IPS DF 4.7 (cell line): ENCODE measurements around the gene RAB34.

Experiments
- DNase-seq: peaks from one replicate; pipeline ENCODE4 v3.0.0-alpha.2; 2013; ENCODE audit warnings: low spot score; ENCODE audit errors: extremely low read depth

RAB34 gene, protein sequence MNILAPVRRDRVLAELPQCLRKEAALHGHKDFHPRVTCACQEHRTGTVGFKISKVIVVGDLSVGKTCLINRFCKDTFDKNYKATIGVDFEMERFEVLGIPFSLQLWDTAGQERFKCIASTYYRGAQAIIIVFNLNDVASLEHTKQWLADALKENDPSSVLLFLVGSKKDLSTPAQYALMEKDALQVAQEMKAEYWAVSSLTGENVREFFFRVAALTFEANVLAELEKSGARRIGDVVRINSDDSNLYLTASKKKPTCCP

DNA sequence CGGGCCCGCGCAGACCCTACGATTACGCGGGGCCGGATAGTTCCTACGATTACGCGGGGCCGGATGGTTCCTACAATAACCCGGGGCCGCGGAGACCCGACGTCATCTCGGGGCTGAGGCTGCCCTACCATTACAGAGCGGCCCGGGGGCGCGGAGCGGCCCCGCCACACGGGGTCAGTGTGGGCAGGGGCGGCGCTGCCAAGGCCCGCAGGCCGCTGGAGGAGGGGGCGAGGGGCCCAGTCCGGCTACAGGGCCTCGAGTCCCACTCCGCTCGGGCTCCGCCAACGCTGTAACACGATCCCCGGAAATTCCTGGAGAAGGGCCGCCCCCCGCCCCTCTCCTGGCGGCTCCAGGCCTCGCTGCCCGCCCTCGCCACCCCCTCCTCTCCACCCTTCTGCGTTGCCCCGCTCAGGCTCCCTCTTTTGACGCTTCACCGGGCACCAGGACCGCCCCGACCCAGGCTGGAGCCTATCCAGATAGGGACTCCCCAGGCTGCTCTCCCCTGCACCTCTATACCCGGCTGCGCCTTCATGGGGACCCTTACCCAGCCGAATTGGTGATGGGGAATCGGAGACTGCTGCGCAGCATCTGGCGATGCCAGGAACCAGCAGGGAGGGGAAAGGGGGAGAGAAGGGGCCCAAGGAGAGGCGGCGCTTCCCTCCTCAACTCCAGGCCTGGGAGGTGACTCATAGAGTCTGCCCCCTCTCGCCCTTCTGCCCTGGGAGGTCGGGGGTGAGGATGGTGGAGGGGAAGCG, at the start of gene RAB34:
TSS of gene RAB34 (minus strand) at position 291 of the 755 bp plus-strand sequence. CDS start 602 bp downstream, outside the sequence.
- DNase-seq = no peak

DNA sequence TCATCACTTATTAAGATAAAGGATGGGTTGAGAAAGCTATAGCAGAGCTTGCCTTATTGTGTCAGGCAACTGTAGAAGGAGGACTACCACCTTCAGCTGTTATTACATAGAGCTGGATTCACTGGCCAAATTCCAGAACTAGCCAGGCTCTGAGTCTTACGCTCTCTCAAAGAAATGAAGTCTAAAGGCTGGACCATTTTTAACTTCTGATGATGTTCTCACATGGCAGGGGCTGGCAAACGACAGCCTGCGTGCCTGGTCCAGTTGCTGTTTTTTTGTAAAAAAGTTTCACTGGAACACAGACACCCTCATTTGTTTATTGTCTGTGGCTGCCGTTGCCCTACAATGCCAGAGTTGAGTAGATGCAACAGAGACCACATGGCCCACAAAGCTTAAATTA, 47.4 kb upstream of the RAB34 start:
- no peak for DNase-seq

DNA sequence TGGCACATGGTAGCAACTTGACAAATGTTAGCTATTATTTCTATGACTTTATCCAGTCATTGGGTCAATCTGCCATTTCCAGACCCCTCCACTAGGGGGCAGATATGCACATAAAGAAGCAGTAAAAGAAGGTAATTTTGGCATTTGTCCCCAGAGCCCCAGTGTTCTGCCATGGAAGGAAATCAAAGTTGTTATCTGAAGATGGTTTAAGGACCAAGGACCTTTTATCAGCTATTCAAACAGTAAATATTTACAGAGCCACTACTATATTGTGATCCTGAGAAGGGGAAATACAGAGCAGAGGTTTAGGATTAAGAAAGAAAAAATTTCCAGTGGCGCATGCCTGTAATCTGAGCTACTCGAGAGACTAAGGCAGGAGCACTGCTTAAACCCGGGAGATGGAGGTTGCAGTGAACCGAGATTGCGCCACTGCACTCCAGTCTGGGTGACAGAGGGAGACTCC, 46.2 kb upstream of the RAB34 start:
- no peak for DNase-seq

DNA sequence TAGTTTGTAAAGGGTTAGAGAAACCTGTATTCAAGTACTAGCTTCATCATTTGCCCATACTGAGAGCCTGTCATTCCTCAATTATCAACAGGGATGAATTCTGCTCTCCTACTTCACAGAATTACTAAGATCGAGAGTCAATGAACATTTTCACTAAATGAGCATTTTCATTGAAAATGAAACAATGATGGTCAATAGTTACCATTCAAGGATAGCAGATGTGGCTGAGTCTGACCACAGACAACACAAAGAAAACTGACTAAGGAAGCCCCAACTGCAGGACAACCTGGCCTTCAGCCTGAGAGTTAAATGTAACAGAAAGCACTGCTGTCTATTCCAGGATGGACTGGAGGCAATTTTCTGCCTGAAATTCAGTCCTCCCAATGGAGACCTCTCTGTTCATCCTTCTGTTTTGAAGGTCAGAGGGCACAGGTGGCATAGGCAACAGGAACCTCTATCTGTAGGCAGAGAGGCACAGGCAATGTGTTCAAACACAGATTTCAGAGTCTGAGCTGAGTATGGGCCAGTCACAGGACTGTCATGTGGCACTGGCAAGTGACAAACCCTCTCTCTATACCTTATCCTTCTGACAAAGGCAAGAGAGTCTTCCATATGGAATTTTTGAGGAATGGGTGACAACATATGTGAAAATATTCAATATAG, 45.6 kb upstream of the RAB34 start:
- DNase-seq = no peak

DNA sequence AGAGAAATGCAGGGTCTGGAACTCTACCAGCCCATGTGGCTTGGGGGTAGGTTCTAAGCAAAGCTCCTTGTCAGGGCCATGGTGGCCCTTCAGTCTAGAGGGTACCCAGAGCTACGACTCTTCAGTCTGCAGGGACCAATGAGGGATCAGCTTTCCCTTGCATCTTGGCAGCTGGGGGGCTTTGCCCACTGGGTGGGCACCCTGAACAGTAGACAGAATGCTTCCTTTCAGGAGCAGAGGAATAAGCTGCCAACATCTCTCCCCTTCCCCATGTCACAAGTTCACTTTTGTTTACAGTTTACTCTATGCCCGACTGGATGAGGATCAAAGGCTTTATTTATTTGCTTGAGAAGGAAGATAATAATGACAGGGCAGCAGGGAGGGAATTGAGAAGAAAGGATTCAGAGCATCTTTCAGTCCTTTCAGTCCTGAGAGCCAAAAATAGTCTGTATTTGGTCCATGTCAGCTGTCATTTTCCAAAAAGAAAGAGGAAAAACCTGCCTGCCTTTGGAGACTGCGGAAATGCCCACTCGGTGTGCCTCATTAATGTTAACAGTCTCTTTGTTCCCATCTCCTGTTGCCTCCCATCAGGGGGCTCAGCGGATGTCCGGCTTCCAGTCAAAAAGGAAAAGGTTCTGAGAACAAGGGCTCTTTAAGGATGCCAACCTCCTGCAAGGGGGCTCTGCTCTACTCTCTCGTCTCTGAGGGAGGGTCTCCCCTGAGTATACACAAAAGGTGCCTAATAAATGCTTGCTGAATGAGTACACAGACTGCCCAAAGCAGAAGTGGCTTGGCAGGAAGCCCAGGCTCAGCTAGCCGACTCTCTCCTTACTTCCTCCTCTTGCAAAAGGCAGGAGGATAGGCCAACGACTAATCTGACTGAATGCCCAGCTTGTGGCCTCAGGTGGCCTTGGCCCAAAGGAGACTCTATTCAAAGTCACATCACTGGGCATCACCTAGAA, 43.2 kb upstream of the RAB34 start:
- peak; percentile 94 for DNase-seq

DNA sequence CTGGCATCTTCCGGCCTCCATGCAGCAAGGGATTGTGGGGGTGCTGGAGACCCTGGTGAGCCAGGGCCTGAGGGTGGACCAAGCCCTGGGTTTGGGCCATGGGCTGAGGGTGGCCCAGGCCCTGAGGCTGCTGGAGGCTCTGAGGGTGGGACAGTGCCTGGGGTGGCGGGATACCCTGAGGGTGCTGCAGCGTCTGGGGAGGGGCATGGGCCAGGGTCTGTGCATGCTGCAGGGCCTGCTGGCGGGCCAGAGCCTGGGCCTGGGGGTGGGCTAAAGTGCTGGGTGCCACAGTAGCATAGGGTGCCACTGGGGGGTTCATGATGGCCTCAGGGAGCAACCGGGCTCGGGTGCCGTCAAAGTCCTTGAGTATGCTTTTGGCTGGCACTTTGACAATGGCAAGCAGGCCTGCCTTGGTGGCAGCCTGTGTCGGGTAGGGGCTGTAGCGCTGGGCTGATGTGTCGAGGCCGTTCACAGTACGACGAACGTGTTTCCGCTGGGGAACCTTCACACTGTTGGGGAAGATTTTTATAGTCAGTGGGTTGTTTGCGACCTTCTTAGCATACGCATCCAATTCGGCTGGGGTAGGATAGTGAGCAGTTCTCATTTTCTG, 41.7 kb upstream of the RAB34 start:
- DNase-seq = no peak

DNA sequence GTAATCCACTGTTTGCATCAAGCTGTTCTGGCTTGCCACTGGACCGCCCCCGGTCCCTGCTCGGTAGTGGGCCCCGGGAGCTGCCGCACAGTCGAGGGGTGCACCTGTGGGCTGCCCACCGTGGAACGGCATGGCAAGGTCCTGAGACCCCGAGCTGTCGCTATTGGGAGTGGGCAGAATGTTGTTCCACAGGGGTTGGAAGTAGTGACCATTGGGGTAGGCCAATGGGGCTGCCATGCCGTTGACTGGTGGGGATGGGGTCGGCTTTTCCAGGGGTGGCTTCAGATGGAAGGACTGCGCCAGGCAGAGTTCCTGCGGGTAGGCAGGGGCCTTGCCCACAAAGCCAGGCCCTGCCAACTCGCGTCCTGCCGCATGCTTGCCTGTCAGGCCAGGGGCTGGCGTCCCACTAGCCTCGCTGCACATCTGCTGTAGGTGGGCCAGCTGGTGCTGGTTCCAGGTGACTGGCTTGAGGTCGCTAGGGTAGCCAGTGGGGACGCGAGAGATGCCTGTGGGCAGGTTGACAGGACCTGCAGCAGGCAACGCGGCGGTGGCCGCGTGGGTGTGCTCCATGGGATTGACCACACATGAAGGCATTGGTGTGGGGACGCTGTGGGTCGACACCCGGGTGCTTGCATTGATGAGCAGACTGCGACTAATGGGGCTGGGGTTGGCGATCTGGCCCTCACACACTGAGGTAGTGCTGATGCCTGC, 40.9 kb upstream of the RAB34 start:
- no peak for DNase-seq

DNA sequence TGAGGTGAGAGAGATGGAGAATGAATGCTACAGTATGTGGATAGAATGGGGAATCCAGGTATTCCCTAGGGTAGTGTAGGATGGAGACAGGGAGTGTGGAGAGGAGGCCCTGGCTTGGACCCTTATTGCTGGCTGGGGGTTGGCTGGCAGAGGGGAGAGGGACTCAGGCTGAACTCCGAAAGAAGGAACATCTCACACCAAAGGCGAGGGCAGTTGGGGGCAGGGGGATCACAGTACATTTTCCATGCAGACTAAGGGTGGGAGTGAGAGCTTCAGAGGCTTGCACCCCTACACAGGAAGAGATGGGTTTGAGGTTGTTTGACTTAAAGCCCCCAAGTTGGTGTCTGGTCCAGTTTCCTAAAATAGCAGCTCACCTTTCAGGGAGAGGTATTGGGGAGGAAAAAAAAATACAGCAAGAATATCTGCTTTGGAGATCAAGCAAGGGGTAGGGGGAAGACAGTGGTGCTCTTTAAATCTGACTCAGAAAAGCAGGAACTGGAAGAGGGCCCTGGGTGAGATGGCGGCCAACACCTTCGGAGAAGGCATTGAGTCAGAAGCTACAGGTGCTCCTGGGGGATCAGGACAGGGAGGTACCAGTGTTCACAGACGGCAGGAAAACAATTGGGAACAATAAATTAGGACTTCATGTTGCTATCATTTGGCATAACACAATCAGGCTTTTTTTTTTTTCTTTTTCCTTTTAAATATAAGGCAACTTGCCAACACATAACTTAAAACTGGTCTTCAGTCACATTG, 38.6 kb upstream of the RAB34 start:
- no peak for DNase-seq

DNA sequence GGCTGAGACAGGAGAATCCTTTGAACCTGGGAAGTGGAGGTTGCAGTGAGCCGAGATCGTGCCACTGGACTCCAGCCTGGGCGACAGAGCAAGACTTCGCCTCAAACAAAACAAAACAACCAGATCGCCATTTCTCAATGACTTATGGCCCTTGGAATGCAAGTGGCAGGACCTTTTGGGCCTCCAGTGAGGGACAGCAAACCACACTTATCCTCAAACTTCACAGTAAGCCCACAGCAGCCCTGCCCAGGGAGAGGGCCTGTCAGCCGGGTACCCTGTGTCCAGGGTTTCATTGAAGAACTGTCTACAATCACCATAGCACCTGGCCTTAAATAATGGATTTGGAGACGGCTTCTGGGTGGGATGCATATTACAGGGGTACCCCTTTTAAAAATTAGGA, 37.8 kb upstream of the RAB34 start:
- DNase-seq = no peak

DNA sequence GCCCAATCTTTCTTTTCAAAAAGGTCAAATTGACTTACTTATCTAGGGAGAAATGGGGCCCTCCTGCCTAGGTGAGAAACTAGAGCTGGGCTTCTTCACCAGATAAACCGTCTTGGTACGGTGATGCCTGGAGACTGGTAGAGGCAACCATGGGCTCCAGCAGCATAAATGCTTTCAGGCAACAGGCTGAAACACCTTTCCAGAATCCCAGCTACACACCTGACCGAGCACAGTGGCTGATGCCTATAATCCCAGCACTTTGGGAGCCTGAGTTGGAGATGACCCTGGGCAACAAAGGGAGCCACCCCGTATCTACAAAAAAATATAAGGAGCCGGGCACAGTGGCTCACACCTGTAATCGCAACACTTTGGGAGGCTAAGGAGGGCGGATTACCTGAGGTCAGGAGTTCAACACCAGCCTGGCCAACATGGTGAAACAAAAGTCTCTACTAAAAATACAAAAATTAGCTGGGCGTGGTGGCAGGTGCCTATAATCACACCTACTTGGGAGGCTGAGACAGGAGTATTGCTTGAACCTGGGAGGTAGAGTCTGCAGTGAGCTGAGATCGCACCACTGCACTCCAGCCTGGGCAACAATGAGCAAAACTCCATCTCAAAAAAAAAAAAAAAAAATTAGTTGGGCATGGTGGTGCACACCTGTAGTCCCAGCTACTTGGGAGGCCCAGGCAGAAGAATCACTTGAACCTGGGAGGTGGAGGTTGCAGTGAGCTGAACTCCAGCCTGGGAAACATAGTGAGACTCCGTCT, 34.1 kb upstream of the RAB34 start:
- no peak for DNase-seq

DNA sequence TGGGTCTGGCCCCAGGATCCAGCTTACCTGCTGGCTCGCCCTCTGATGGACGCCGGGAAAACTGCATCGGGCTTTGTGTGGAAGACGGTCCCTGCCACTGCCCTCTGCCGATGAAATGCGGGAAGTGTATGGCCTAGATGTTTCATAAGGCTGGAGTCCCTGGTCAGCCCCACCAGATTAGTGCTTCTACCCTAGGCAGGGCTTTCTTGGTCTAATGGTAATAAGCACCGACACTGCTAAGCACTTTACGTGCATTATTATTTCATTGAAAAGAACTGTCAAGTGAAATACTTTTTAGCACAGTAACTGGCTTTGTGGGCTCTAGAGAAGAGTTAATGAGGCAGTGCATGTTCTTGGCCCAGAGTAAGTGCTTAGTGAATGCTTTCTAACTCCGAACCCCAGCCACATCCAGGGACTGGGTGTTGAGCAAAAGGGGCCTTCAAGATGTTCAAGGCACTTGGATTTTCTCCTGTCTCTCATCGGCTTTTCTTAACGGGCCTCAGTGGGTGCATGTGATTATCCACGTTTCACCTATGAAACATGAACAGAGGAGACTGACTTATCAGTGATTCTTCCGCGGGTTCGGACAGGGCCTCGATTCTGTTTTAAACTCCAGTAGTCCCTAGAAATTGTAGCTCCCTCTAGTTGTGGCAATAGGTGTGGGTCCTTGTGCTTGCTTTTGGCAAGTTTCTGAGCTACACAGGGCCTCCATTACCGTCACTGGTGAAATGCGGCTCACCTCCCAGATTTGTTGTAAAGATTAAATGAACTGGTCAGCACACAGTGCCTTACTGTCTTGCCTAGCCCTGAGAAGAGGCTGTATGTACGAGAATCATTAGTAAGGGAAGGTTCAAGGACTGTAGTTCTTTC, 32.7 kb upstream of the RAB34 start:
- DNase-seq = no peak

DNA sequence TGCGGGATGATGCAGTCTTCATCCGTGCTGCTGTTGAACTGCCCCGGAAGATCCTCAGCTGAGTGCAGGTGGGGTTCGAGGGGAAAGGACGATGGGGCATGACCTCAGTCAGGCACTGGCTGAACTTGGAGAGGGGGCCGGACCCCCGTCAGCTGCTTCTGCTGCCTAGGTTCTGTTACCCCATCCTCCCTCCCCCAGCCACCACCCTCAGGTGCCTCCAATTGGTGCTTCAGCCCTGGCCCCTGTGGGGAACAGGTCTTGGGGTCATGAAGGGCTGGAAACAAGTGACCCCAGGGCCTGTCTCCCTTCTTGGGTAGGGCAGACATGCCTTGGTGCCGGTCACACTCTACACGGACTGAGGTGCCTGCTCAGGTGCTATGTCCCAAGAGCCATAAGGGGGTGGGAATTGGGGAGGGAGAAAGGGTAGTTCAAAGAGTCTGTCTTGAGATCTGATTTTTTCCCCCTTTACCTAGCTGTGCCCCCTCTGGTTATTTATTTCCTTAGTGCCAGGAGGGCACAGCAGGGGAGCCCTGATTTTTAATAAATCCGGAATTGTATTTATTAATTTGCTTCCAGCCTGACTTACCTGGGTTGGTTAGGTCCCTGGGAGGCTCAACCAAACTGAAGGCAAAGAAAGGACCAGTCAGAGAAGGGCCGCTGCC, 32.0 kb upstream of the RAB34 start:
- no peak for DNase-seq

DNA sequence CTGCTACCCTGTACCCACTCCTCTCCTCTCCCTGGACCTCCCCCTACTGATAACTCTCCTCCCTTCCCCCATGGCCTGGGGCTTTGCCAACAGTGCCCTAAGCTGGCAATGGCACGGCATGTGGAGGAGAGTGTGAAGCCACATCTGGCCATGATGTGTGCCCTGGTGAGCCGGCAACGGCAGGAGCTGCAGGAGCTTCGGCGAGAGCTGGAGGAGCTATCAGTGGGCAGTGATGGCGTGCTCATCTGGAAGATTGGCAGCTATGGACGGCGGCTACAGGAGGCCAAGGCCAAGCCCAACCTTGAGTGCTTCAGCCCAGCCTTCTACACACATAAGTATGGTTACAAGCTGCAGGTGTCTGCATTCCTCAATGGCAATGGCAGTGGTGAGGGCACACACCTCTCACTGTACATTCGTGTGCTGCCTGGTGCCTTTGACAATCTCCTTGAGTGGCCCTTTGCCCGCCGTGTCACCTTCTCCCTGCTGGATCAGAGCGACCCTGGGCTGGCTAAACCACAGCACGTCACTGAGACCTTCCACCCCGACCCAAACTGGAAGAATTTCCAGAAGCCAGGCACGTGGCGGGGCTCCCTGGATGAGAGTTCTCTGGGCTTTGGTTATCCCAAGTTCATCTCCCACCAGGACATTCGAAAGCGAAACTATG, 31.3 kb upstream of the RAB34 start:
- DNase-seq = no peak

DNA sequence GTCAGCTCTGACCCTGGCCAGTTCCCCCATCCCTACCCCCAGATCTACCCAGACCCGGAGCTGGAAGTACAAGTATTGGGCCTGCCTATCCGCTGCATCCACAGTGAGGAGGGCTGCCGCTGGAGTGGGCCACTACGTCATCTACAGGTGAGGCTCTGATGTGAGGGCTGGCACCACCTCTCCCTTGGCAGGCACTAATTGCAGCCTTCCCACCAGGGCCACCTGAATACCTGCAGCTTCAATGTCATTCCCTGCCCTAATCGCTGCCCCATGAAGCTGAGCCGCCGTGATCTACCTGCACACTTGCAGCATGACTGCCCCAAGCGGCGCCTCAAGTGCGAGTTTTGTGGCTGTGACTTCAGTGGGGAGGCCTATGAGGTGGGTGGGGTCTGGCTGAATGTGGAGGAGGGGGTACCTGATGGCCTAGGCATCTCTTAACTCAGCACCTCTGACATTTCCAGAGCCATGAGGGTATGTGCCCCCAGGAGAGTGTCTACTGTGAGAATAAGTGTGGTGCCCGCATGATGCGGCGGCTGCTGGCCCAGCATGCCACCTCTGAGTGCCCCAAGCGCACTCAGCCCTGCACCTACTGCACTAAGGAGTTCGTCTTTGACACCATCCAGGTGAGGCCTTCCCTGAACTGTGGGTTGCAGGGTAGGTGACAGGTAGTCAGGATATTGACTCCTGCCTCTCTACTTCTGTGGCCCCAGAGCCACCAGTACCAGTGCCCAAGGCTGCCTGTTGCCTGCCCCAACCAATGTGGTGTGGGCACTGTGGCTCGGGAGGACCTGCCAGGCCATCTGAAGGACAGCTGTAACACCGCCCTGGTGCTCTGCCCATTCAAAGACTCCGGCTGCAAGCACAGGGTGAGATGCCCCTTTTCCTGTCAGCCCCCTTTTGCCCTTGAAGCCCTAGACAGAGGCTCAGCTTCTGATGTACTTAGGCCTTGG, 30.4 kb upstream of the RAB34 start:
- no peak for DNase-seq

DNA sequence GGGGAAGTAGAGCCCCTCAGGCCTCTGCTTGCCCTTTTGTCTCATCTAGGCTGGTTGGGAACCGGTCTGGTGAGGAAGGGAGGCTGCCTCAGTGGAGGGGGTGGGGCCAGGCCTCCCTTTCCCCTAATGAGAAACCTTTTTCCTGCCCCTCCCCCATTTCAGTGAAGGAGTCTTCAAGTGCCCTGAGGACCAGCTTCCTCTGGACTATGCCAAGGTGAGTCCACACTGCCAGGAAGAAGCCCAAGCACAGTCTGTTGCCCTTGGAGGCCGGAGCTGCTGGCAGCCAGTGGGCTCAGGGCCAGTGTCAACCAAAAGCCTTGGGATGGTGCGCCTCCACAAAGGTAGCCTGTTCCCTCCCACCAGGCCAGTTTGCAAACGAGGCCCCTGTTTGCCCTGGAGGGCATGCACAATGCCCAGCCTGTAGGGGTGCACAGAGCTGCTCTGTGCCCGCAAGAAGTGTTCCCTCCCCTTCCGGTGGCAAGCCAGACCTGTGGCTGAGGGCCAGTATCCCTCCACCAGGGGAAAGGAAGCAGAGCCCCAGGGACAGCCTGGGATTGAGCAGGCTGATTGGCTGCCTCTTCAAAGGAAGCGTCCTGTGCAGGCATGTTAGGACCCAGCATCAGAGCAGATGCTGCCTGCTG, 29.5 kb upstream of the RAB34 start:
- DNase-seq = no peak
